ENCODE results near the gene SDR42E2. TPM values are rescaled to one million over a fixed set of nuclear protein-coding genes. Genes with fewer than 3 reads are reported as not detected.

The SDR42E2 gene
- total RNA-seq, 3 donors from 2014 or later = not detected

DNA sequence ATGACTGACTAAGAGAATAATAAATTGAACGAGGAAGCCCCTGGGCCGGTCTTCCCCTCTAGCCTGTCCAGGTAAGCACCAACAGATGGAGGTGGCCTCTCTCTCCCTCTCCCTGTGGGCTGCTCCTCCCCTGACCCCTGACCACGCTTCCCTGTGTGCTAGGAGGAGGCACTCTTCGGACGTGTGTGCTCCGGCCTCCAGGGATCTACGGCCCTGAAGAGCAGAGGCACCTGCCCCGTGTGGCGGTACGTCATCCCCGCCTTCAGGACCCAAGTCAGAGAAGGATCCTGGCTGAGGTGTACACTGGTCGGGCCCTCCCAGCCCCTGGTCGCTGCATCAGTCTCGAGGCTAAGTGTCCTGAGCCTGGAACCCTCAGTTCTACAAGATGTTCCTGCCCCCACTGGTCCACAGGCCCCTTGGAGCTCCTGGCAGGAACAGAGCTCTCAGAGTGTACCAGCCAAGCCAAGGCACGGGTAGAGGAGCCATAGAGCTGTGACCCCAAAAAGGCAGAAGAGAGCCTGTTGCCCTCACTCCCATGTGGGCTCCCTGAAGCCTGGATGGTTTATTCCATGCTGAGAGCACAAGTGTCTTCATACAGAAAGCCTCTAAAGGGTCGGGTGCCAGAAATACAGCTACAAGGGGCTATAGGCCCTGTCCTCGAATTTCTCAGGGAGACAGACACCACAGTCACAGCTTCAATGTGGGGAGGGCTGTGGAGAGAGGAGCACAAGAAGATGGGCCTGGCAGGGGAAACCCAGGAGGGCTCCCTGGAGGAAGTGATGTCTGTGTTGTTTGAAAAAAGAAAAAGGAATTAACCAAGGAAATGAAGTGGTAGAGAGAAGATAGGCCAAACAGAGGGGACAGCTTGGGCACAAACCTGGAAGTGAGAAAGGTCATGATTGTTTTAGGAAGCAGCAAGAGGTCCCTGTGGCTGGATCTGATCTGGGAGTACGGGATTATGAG lies 15.9 kb downstream of the SDR42E2 start:
- ATAC-seq (no peak), DNase-seq (no peak)
- Mint-ChIP-seq H3K36me3 (ENCODE audit: insufficient read depth) (peaks cover 2% of the 10 kb centered on the region), H3K9me3 (no peaks in the 10 kb centered on the region), H3K4me1 (ENCODE audit: low read depth) (no peaks in the 10 kb centered on the region), H3K4me3 (no peak overlapping the region), H3K27me3 (ENCODE audit: low read depth) (no peaks in the 10 kb centered on the region)

DNA sequence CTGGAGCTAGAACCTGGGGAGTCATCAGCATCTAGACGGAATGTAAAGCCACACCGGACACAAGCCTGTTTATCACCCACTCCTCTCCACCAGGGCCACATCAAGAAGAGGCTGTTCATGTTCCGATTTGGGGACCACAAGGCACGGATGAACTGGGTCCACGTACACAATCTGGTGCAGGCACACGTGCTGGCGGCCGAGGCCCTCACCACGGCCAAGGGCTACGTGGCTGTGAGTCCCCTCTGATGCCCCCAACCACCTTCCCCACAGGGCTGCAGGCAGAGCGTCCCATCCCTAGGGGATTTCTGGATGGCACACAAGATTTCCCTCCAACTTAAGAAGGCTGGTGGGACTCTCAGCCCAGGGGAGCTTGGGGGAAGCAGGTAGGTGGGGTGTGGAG lies 19.1 kb downstream of the SDR42E2 start:
- no peaks in the 10 kb centered on the region for H3K4me1 Mint-ChIP-seq (ENCODE audit: low read depth)
- DNase-seq (no peak), ATAC-seq (no peak)
- peaks cover 2% of the 10 kb centered on the region for H3K36me3 Mint-ChIP-seq (ENCODE audit: insufficient read depth)
- no peak overlapping the region for H3K4me3 Mint-ChIP-seq
- H3K9me3 Mint-ChIP-seq = no peaks in the 10 kb centered on the region
- H3K27me3 Mint-ChIP-seq (ENCODE audit: low read depth) = no peaks in the 10 kb centered on the region

DNA sequence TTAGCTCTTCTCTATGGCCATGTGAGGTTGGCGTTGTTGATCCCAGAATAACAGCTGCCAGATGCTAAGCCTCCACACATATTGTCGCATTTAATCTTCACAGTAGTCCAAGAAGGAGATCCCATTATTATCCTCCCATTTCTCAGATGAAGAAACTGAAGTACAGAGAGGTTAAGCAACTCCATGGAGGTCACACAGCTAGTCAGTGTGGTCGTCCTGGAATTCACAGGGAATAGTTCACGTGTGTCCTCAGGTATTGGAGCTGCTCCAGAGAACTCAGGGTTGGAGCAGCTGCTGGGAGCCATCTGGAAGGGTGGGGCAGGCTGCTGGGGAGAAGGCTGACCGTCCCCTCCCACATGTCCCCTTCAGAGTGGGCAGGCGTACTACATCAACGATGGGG lies 19.5 kb downstream of the SDR42E2 start:
- no peak overlapping the region for H3K4me3 Mint-ChIP-seq
- peaks cover 2% of the 10 kb centered on the region for H3K36me3 Mint-ChIP-seq (ENCODE audit: insufficient read depth)
- no peaks in the 10 kb centered on the region for H3K27me3 Mint-ChIP-seq (ENCODE audit: low read depth)
- no peaks in the 10 kb centered on the region for H3K4me1 Mint-ChIP-seq (ENCODE audit: low read depth)
- ATAC-seq = no peak
- no peaks in the 10 kb centered on the region for H3K9me3 Mint-ChIP-seq
- no peak for DNase-seq

DNA sequence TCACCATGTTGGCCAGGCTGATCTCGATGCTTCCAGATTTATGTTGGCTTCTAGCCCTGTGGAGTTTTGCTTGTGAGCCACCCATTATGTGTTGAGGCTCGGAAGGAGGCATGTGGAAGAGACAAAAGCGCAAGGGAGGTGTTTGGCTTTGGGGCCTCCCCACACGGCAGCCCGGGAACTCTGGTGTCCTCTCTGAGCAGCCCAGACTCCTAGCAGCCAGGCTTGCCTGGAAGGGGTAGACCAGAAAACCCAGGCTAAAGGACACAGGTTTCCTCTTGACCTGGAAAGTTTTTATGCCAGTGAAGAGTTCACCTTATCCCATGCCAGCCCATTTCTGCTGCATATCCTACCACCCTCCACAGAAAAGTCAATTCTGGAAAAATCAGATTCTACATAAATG lies 21.0 kb downstream of the SDR42E2 start:
- Mint-ChIP-seq H3K27me3 (ENCODE audit: low read depth) (no peaks in the 10 kb centered on the region), H3K9me3 (no peaks in the 10 kb centered on the region), H3K36me3 (ENCODE audit: insufficient read depth) (peaks cover 2% of the 10 kb centered on the region), H3K4me1 (ENCODE audit: low read depth) (peaks cover 7% of the 10 kb centered on the region), H3K4me3 (no peak overlapping the region)
- DNase-seq (no peak), ATAC-seq (no peak)

DNA sequence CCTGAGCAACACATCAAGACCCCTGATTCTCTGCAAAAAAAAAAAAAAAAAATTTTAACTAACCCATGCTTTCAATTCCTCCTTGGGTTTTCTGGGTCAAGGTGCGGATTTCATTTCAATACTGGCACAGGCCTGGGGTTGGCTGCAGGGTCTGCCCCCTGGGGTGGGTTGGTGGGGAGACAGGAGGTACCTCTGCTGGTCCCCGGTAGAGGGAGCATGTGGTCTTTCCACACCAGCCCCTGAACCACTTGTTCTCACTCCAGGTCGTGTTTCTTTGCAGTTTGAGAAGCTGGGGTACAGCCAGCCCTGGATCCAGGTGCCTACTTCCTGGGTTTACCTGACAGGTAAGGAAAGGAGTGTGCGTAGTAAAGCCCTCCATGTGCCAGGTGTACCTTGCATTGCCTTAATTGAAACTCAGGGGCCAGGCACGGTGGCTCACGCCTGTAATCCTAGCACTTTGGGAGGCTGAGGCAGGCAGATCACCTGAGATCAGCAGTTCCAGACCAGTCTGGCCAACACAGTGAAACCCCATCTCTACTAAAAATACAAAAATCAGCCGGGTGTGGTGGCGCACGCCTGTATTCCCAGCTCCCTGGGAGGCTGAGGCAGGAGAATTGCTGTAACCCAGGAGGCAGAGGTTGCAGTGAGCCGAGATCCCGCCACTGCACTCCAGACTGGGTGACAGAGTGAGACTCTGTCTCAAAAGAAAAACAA lies 21.8 kb downstream of the SDR42E2 start:
- Mint-ChIP-seq H3K36me3 (ENCODE audit: insufficient read depth) (peaks cover 2% of the 10 kb centered on the region), H3K4me1 (ENCODE audit: low read depth) (peaks cover 14% of the 10 kb centered on the region), H3K4me3 (no peak overlapping the region), H3K27me3 (ENCODE audit: low read depth) (no peaks in the 10 kb centered on the region), H3K9me3 (no peaks in the 10 kb centered on the region)
- ATAC-seq (no peak), DNase-seq (no peak)

DNA sequence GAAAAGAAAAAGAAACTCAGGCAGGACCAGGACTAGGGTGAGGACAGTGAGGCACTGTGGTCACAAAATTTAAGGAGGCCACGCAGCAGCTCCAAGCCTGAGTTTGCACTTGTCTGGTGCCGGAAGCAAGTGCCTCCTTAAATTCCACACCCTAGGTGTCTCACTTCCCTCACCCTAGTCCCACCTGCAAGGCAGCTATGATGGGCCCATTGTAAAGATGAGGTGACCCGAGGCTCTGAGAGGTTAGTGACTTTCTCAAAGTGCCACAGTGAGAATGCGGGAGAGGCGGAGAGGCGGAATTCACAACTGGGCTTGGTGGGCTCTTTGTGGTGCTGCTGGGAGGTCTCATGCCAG lies 22.3 kb downstream of the SDR42E2 start:
- H3K4me3 Mint-ChIP-seq = no peak overlapping the region
- DNase-seq = no peak
- ATAC-seq = no peak
- H3K4me1 Mint-ChIP-seq (ENCODE audit: low read depth) = peaks cover 19% of the 10 kb centered on the region
- H3K27me3 Mint-ChIP-seq (ENCODE audit: low read depth) = no peaks in the 10 kb centered on the region
- H3K36me3 Mint-ChIP-seq (ENCODE audit: insufficient read depth) = peaks cover 2% of the 10 kb centered on the region
- no peaks in the 10 kb centered on the region for H3K9me3 Mint-ChIP-seq

DNA sequence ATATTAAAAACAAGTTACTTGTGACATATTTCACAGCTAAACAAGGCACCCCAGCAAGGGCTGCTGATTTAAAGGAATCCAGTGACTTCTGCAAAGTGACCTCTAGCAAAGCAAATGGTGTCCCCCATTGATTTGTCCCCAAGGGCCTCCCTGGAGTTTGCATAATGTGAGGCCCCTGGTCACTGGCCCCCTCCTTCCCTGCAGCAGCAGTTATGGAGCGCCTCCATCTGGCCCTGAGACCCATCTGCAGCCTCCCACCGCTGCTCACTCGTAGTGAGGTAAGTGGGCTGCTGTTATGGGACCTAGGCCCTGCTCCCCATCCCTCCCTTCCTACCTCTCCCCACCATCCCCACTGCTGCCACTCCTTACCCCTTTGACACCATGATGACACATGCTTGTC lies 24.2 kb downstream of the SDR42E2 start:
- ATAC-seq (no peak), DNase-seq (no peak)
- H3K4me1 Mint-ChIP-seq (ENCODE audit: low read depth) = peaks cover 29% of the 10 kb centered on the region
- H3K36me3 Mint-ChIP-seq (ENCODE audit: insufficient read depth) = no peaks in the 10 kb centered on the region
- H3K27me3 Mint-ChIP-seq (ENCODE audit: low read depth) = no peaks in the 10 kb centered on the region
- no peaks in the 10 kb centered on the region for H3K9me3 Mint-ChIP-seq
- no peak overlapping the region for H3K4me3 Mint-ChIP-seq

DNA sequence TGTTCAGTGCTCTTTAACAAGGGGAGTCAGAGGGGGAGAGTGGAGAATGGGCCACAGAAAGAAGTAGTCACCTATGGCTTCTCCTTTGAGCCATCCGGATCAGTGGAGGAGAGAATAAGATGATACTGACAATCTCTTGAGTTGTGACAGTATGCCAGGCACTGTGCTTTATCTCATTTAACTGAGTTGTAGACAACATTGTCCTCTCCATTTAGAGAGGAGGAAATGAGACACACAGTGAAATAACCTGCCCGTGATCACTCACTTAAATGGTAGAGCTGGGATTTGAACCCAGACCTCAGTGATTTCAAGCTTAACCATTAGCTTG lies 25.9 kb downstream of the SDR42E2 start:
- Mint-ChIP-seq H3K9me3 (no peaks in the 10 kb centered on the region), H3K36me3 (ENCODE audit: insufficient read depth) (no peaks in the 10 kb centered on the region), H3K27me3 (ENCODE audit: low read depth) (no peaks in the 10 kb centered on the region), H3K4me3 (no peak overlapping the region), H3K4me1 (ENCODE audit: low read depth) (peaks cover 42% of the 10 kb centered on the region)
- ATAC-seq (no peak), DNase-seq (no peak)

DNA sequence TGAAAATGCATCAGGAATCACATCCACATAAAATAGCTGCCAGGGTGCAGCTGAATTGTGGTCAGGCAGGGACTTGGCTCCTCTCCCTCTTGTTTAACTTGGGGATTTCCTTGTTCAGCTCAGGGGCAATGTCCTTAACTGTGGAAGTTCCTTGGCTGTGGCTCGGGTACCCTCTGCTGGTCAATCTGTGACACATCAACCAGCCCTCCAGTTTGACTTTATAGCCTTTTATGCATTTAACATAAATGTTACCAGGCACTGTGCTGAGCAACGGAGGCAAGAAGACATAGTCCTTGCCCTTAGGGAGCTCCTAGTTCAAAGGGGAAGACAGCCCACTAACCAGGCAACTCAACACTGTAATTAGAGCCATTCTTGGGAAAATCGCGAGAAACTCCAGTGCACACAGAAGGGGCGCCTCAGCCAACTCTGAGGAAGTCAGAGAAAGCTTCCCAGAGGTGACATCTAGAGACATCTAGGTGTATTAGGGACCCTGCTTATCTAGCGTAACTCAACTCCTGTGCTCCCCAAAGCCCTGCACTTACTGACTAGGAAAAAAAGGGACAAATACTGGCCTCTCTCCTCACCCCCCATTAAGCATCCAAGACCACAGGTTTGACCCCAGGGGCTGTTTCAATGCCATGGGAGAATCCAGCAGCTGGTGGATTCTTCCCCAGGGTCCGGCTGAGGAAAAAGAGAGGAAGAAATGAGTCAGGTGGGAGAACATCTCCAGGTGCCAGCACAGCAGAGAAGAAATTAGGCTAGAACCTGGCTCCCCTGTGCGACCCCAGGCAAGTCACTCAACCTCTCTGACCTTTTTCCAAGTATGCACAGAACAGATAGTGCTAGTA lies 26.5 kb downstream of the SDR42E2 start:
- Mint-ChIP-seq H3K9me3 (peaks cover 2% of the 10 kb centered on the region), H3K4me3 (peak overlapping the region; percentile 85), H3K4me1 (ENCODE audit: low read depth) (peaks cover 48% of the 10 kb centered on the region), H3K27me3 (ENCODE audit: low read depth) (no peaks in the 10 kb centered on the region), H3K36me3 (ENCODE audit: insufficient read depth) (no peaks in the 10 kb centered on the region)
- DNase-seq (peak; percentile 54), ATAC-seq (no peak)

DNA sequence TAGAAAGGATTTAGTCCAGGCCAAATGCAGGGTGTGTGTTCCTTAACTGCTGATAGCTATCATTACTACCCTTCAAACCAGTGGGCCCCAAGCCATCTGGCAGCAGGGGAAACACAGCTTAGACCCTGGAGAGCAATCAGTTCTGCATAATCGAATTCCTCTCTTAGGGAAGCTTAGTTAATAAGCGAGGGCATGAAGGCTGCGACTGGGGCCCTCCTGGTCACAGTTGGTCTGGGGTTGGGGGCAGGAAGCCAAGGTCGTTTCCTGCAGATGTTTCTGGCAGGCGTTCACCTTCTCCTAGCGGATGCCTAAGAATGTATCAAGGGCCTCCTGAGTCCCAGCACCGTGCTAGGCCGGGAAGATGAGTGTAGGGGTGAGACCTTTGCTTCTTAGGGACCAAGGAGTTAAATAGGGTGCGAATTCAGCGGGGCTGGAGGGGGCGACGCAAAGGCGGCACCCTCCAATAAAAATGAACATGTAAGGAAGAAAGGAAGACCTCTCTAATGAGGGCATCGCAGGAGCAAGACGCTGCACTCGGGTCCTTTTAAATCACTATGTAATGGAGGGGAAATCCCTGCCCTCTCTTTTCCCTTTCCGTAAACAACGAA lies 27.3 kb downstream of the SDR42E2 start:
- Mint-ChIP-seq H3K36me3 (ENCODE audit: insufficient read depth) (no peaks in the 10 kb centered on the region), H3K4me1 (ENCODE audit: low read depth) (peaks cover 55% of the 10 kb centered on the region), H3K9me3 (peaks cover 5% of the 10 kb centered on the region), H3K4me3 (peak overlapping the region; percentile 85), H3K27me3 (ENCODE audit: low read depth) (no peaks in the 10 kb centered on the region)
- DNase-seq (no peak), ATAC-seq (no peak)

DNA sequence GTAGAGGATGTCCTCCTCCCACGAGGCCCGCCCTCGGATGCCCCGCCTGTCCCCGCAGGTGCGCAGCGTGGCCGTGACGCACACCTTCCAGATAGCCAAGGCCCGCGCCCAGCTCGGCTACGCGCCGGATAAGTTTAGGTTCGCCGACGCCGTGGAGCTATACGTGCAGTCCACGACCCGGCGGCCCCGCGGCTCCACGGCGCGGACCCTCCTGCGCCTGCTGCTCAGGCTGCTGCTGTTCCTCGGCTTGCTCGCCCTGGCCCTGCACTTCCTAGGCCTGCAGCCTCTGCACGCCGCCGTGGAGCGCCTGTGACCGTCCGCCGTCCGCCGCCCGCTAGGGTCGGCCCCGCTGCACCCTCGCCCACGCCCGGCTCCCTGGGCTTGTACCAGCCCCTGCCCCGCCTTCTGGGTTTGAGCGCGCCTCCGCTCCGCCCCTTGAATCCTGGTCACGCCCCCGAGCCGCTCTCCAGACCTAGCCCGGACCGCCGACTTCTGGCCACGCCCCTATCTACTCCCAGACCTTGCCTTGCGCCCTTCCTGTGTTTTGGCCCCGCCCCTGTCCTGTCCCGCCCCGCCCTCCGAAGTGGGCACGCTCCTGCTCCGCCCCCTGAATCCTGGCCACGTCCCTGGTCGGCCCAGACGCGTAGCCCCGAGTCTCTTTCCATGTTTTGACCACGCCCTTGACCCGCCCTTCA lies 27.9 kb downstream of the SDR42E2 start:
- Mint-ChIP-seq H3K4me3 (peak overlapping the region; percentile 85), H3K36me3 (ENCODE audit: insufficient read depth) (no peaks in the 10 kb centered on the region), H3K9me3 (peaks cover 5% of the 10 kb centered on the region), H3K27me3 (ENCODE audit: low read depth) (no peaks in the 10 kb centered on the region), H3K4me1 (ENCODE audit: low read depth) (peaks cover 62% of the 10 kb centered on the region)
- DNase-seq (peak; percentile 93), ATAC-seq (peak; percentile 63 to 69)

DNA sequence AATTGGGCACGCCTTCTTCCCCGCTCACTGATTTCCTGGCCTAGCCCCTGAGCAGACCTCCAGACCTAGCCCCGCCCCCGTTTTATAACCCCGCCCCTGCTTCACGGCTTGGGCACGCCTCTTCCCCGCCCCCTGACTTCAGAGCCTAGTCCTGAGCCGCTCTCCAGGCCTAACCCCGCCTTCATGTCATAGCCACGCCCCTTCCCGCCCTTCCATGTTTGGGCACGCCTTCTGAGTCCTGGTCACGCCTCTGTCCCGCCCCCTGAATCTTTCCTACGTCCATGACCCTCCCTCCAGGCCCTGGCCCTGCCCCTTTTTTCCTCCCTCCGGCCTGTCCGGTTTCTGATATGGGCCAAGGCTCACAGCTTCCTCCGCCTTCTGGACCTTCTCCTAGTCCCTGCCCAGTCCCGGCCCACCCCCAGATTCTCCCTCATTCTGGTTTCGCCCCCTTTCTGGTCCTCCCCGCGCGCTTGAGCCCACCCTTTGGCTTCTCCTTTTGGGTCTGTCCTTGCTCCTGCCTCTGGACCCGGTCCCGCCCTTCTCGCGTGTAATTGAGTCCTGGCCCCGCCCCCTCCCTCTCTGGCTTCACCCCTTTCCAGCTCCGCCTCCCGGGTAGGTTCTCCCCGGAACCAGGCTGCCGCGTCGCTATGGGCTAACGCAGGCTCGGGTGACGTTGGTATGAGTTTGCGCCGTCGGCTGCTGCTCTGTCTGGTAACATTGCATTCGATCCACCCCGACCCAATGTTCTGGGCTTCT lies 28.6 kb downstream of the SDR42E2 start:
- DNase-seq = peak; percentile 99
- H3K9me3 Mint-ChIP-seq = peaks cover 5% of the 10 kb centered on the region
- H3K27me3 Mint-ChIP-seq (ENCODE audit: low read depth) = peaks cover 2% of the 10 kb centered on the region
- no peaks in the 10 kb centered on the region for H3K36me3 Mint-ChIP-seq (ENCODE audit: insufficient read depth)
- peak; percentile 60 to 64 for ATAC-seq
- peaks cover 66% of the 10 kb centered on the region for H3K4me1 Mint-ChIP-seq (ENCODE audit: low read depth)
- H3K4me3 Mint-ChIP-seq = peak overlapping the region; percentile 85
